CD4-positive, alpha-beta T cell treated with Interleukin-6 at 100 ng/mL for 8 hours (primary cell): ENCODE data around the gene IDH3A.

ENCODE experiments used
- DNase-seq: peaks from one replicate; pipeline ENCODE4 v3.0.0-alpha.2; 2020; ENCODE audit warnings: mixed read lengths, low spot score

Gene IDH3A

GRCh38 chr15:78204351-78205309 is 55.5 kb downstream of the IDH3A start:
- no peak for DNase-seq

- no peak for DNase-seq
Measured at GRCh38 chr15:78205337-78205736, 56.2 kb downstream of the IDH3A start.

GRCh38 chr15:78205856-78206255 is 56.7 kb downstream of the IDH3A start:
- no peak for DNase-seq

GRCh38 chr15:78206326-78207109 is 57.4 kb downstream of the IDH3A start:
- DNase-seq, result no peak

GRCh38 chr15:78207110-78207458 is 57.9 kb downstream of the IDH3A start:
- no peak for DNase-seq

- DNase-seq, result no peak
Measured at GRCh38 chr15:78207641-78208340, 58.6 kb downstream of the IDH3A start.

- DNase-seq, result no peak
Measured at GRCh38 chr15:78208341-78208844, 59.2 kb downstream of the IDH3A start.

- DNase-seq, result no peak
Measured at GRCh38 chr15:78208887-78209645, 59.9 kb downstream of the IDH3A start.

- no peak for DNase-seq
Measured at GRCh38 chr15:78209646-78210348, 60.6 kb downstream of the IDH3A start.

- DNase-seq, result no peak
Measured at GRCh38 chr15:78210349-78210717, 61.2 kb downstream of the IDH3A start.

- DNase-seq, result no peak
Measured at GRCh38 chr15:78211189-78211921, 62.2 kb downstream of the IDH3A start.

- DNase-seq, result no peak
Measured at GRCh38 chr15:78212008-78212407, 62.8 kb downstream of the IDH3A start.

GRCh38 chr15:78212546-78213424 is 63.6 kb downstream of the IDH3A start:
- no peak for DNase-seq

GRCh38 chr15:78213425-78213750 is 64.2 kb downstream of the IDH3A start:
- no peak for DNase-seq

GRCh38 chr15:78213956-78214355 is 64.8 kb downstream of the IDH3A start:
- no peak for DNase-seq

GRCh38 chr15:78216276-78217104 is 67.3 kb downstream of the IDH3A start:
- no peak for DNase-seq

- DNase-seq, result no peak
Measured at GRCh38 chr15:78220713-78221112, 71.6 kb downstream of the IDH3A start.
